Liver (tissue), 9 donors: ENCODE measurements around the gene SMC4. TPM values are rescaled to one million over a fixed set of nuclear protein-coding genes. Genes with fewer than 3 reads are reported as not detected.

Experiments
- DNase-seq: peaks from one replicate; pipeline ENCODE4 v3.0.0-alpha.2; 2017; ENCODE audit warnings: low spot score
- H3K27ac ChIP-seq, 2 donors: one replicate each; pipeline ENCODE4 v1.7.0; 2013; ENCODE audit warnings: inconsistent platforms in 2 of 2, low read length in 2 of 2, control low read depth in 1 of 2, low read depth in 1 of 2, mild to moderate bottlenecking in 1 of 2
- H3K27me3 ChIP-seq, 4 donors: one replicate each; pipeline versions ENCODE4 v1.6.1 to v1.7.0; 2013; ENCODE audit warnings: low read length in 3 of 4, inconsistent platforms in 1 of 4, mild to moderate bottlenecking in 1 of 4, moderate library complexity in 1 of 4; ENCODE audit not compliant: control insufficient read depth in 4 of 4, insufficient read depth in 4 of 4
- H3K36me3 ChIP-seq, 4 donors: one replicate each; pipeline versions ENCODE4 v1.6.1 to v1.7.0; 2013; ENCODE audit warnings: low read length in 3 of 4, mild to moderate bottlenecking in 3 of 4, low read depth in 1 of 4, moderate library complexity in 1 of 4; ENCODE audit not compliant: control insufficient read depth in 4 of 4, insufficient read depth in 3 of 4
- H3K4me1 ChIP-seq, 4 donors: one replicate each; pipeline versions ENCODE4 v1.6.1 to v1.7.0; 2013; ENCODE audit warnings: low read length in 3 of 4, mild to moderate bottlenecking in 3 of 4, moderate library complexity in 1 of 4; ENCODE audit not compliant: control insufficient read depth in 4 of 4, insufficient read depth in 4 of 4
- H3K4me3 ChIP-seq, 3 donors: one replicate each; pipeline versions ENCODE4 v1.6.1 to v1.7.0; 2013; ENCODE audit warnings: low read length in 3 of 3, control low read depth in 1 of 3, low read depth in 1 of 3, mild to moderate bottlenecking in 1 of 3
- H3K9ac ChIP-seq, 2 donors: one replicate each; pipeline ENCODE4 v1.7.0; 2013; ENCODE audit warnings: low read length in 2 of 2, mild to moderate bottlenecking in 2 of 2, moderate library complexity in 2 of 2, control low read depth in 1 of 2, low read depth in 1 of 2
- H3K9me3 ChIP-seq, 4 donors: one replicate each; pipeline versions ENCODE4 v1.6.1 to v1.7.0; 2013; ENCODE audit warnings: low read length in 3 of 4; ENCODE audit not compliant: control insufficient read depth in 4 of 4
- EGR1 ChIP-seq, 2 donors: IDR thresholded peaks; 2 replicates each; pipeline ENCODE4 v1.6.1; 2016 to 2018; ENCODE audit warnings: antibody characterized with exemption in 2 of 2, low read depth in 2 of 2
- FOXA1 ChIP-seq: IDR thresholded peaks from 2 replicates; pipeline ENCODE4 v1.6.1; 2016; ENCODE audit warnings: antibody characterized with exemption
- FOXA2 ChIP-seq: IDR thresholded peaks from 2 replicates; pipeline ENCODE4 v1.6.1; 2016; ENCODE audit warnings: antibody characterized with exemption
- GABPA ChIP-seq, 2 donors: IDR thresholded peaks in 1 of 2; conservative IDR thresholded peaks in 1 of 2; 2 replicates each; pipeline ENCODE4 v1.6.1; 2016; ENCODE audit warnings: antibody characterized with exemption in 2 of 2, mild to moderate bottlenecking in 1 of 2, moderate library complexity in 1 of 2
- HNF4A ChIP-seq, 2 donors: conservative IDR thresholded peaks; 2 replicates each; pipeline ENCODE4 v1.6.1; 2016; ENCODE audit warnings: antibody characterized with exemption in 2 of 2, mild to moderate bottlenecking in 2 of 2
- HNF4G ChIP-seq: IDR thresholded peaks from 2 replicates; pipeline ENCODE4 v1.6.1; 2016; ENCODE audit warnings: antibody characterized with exemption
- JUND ChIP-seq, 2 donors: IDR thresholded peaks; 2 replicates each; pipeline ENCODE4 v1.6.1; 2016; ENCODE audit warnings: antibody characterized with exemption in 2 of 2
- NR2F2 ChIP-seq: IDR thresholded peaks from 2 replicates; pipeline ENCODE4 v1.6.1; 2016; ENCODE audit warnings: antibody characterized with exemption
- RAD21 ChIP-seq, 2 donors: IDR thresholded peaks; 2 replicates each; pipeline ENCODE4 v1.6.1; 2016; ENCODE audit warnings: antibody characterized with exemption in 2 of 2, mild to moderate bottlenecking in 2 of 2
- REST ChIP-seq: IDR thresholded peaks from 2 replicates; pipeline ENCODE4 v1.6.1; 2016; ENCODE audit warnings: antibody characterized with exemption, mild to moderate bottlenecking
- RXRA ChIP-seq, 2 donors: IDR thresholded peaks; 2 replicates each; pipeline ENCODE4 v1.6.1; 2017 to 2018; ENCODE audit warnings: antibody characterized with exemption in 2 of 2, mild to moderate bottlenecking in 1 of 2
- SP1 ChIP-seq: IDR thresholded peaks from 2 replicates; pipeline ENCODE4 v1.6.1; 2018; ENCODE audit warnings: antibody characterized with exemption, mild to moderate bottlenecking
- TAF1 ChIP-seq: conservative IDR thresholded peaks from 2 replicates; pipeline ENCODE4 v1.6.1; 2016; ENCODE audit warnings: antibody characterized with exemption, mild to moderate bottlenecking
- YY1 ChIP-seq: IDR thresholded peaks from 2 replicates; pipeline ENCODE4 v1.6.1; 2016; ENCODE audit warnings: antibody characterized with exemption, mild to moderate bottlenecking
- ZBTB33 ChIP-seq: IDR thresholded peaks from 2 replicates; pipeline ENCODE4 v1.6.1; 2016; ENCODE audit warnings: antibody characterized with exemption
- WGBS: extraction: QIAGEN DNeasy Blood & Tissue Kit; methylation state at CpG from one replicate; pipeline ENCODE4 v1.1.7; 2013; 5-methylcytosine and 5-hydroxymethylcytosine counted together
- polyA plus RNA-seq, 2 donors: library from polyadenylated mRNA; stranded (reverse) in 1 of 2; unstranded in 1 of 2; fragments of 200-250 nt in 1 of 2; fragments of >200 nt in 1 of 2; fragmentation: Nextera tagmentation in 1 of 2; extraction: Ambion mirVana in 1 of 2; gene quantifications; one replicate each; pipeline versions ENCODE4 v1.2.1 to v1.2.3, GENCODE V29; 2013 to 2015
- total RNA-seq, 2 donors: library from RNA; depleted of rRNA; stranded (reverse); fragments of >200 nt; gene quantifications; one replicate each; pipeline ENCODE4 v1.2.3, GENCODE V29; 2014
- TF ChIP-seq, protein P1 (sequence below): IDR thresholded peaks from 2 replicates; pipeline ENCODE4 v1.6.1; 2016; ENCODE audit warnings: antibody characterized with exemption
- TF ChIP-seq, protein P2 (sequence below): fragments of 150-350 bp; IDR thresholded peaks from 2 replicates; pipeline ENCODE4 v1.5.1; 2017; ENCODE audit warnings: improper control_type of control experiment, low read depth, low read length; ENCODE audit not compliant: missing input control
- TF ChIP-seq, protein P3 (sequence below): IDR thresholded peaks from 2 replicates; pipeline ENCODE4 v1.6.1; 2016; ENCODE audit warnings: antibody characterized with exemption
- donor health status: healthy.
- donor health status: healthy.
- donor health status: healthy.
- donor health status: healthy.
- donor health status: healthy.

SMC4 gene
- total and polyA plus RNA-seq, 4 donors, result 6.7 to 161 (median 17.1) TPM

DNA sequence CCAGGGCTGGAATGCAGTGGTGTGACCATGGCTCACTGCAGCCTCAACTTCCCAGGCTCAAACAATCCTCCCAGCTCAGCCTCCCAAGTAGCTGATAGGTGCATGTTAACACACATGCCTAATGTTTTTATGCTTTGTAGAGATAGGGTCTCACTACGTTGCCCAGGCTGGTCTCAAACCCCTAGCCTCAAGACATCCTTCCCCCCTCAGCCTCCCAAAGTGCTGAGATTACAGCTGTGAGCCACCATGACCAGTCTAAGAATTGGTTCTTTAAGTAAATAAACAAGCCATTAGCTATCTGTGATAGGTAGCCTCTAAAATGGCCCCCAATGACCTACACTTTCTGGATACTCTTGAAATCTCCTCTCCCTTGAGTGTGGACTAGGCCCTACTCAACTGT is 46.4 kb downstream of the SMC4 start:
- H3K4me3 ChIP-seq, result no peak overlapping the region
- WGBS, result 95% methylated on average over 1 of the region's 1 CpG
- DNase-seq, result no peak
- no peaks in the 10 kb centered on the region for H3K36me3 ChIP-seq
- peaks cover 0 to 2% (median 0%) of the 10 kb centered on the region in 4 donors for H3K27me3 ChIP-seq
- TF ChIP-seq JUND (IDR thresholded peaks at IDR 0.05), result no peak
- TF ChIP-seq SP1, result no peak
- TF ChIP-seq REST, result no peak
- no peak for TF ChIP-seq EGR1 (IDR thresholded peaks at IDR 0.05; ENCODE audit: low read depth in 2 of 2)
- TF ChIP-seq, protein P1, sequence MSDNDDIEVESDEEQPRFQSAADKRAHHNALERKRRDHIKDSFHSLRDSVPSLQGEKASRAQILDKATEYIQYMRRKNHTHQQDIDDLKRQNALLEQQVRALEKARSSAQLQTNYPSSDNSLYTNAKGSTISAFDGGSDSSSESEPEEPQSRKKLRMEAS, result no peak
- no peak for TF ChIP-seq YY1
- H3K4me1 ChIP-seq, result peaks cover 2 to 9% (median 5%) of the 10 kb centered on the region in 4 donors
- H3K27ac ChIP-seq, result no peak overlapping the region
- H3K9me3 ChIP-seq, result peaks cover 0 to 1% (median 0%) of the 10 kb centered on the region in 4 donors
- no peak overlapping the region for H3K9ac ChIP-seq

DNA sequence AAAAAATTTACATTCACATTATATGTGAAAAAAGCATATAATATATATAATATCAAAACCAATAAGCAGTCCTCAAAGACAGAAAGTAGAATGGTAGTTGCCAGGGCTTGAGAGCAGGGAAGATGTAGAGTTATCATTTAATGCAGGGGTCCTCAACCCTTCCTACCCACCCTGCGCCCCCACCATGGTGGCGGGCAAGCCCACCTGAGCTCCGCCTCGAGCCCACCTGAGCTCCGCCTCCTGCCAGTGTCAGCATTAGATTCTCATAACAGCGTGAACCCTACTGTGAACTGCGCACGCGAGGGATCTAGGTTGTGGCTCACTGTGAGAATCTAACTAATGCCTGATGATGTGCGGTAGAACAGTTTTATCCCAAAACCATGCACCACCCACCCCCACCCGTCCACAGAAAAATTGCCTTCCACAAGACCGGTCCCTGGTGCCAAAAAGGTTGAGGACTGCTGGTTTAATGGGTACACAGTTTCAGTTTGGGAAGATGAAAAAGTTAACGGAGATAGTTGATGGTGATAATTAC is 47.1 kb downstream of the SMC4 start:
- TF ChIP-seq FOXA2 (no peak), HNF4A (conservative IDR thresholded peaks at IDR 0.05) (no peak), FOXA1 (no peak), NR2F2 (no peak), SP1 (no peak), ZBTB33 (no peak), REST (no peak), GABPA (IDR thresholded peaks at IDR 0.05 in 1 of 2, conservative IDR thresholded peaks at IDR 0.05 in 1 of 2) (no peak), RAD21 (IDR thresholded peaks at IDR 0.05) (no peak), RXRA (IDR thresholded peaks at IDR 0.05) (no peak), JUND (IDR thresholded peaks at IDR 0.05) (no peak), TAF1 (no peak), YY1 (no peak), HNF4G (no peak), EGR1 (IDR thresholded peaks at IDR 0.05; ENCODE audit: low read depth in 2 of 2) (no peak)
- TF ChIP-seq, protein P2, sequence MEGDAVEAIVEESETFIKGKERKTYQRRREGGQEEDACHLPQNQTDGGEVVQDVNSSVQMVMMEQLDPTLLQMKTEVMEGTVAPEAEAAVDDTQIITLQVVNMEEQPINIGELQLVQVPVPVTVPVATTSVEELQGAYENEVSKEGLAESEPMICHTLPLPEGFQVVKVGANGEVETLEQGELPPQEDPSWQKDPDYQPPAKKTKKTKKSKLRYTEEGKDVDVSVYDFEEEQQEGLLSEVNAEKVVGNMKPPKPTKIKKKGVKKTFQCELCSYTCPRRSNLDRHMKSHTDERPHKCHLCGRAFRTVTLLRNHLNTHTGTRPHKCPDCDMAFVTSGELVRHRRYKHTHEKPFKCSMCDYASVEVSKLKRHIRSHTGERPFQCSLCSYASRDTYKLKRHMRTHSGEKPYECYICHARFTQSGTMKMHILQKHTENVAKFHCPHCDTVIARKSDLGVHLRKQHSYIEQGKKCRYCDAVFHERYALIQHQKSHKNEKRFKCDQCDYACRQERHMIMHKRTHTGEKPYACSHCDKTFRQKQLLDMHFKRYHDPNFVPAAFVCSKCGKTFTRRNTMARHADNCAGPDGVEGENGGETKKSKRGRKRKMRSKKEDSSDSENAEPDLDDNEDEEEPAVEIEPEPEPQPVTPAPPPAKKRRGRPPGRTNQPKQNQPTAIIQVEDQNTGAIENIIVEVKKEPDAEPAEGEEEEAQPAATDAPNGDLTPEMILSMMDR, result no peak
- TF ChIP-seq, protein P1, result no peak
- TF ChIP-seq, protein P3, sequence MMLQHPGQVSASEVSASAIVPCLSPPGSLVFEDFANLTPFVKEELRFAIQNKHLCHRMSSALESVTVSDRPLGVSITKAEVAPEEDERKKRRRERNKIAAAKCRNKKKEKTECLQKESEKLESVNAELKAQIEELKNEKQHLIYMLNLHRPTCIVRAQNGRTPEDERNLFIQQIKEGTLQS, result no peak
- no peak overlapping the region for H3K9ac ChIP-seq
- no peaks in the 10 kb centered on the region for H3K36me3 ChIP-seq
- no peak overlapping the region for H3K4me3 ChIP-seq
- H3K4me1 ChIP-seq, result peaks cover 2 to 9% (median 5%) of the 10 kb centered on the region in 4 donors
- peaks cover 0 to 1% (median 0%) of the 10 kb centered on the region in 4 donors for H3K9me3 ChIP-seq
- WGBS, result 96% methylated on average over 13 of the region's 13 CpGs
- H3K27me3 ChIP-seq, result peaks cover 0 to 2% (median 0%) of the 10 kb centered on the region in 4 donors
- DNase-seq, result no peak
- no peak overlapping the region for H3K27ac ChIP-seq
